NCI-H187 treated with DMSO at 0.1 percent for 48 hours (cell line): ENCODE data around the gene ADGRD2.

ENCODE experiments used
- DNase-seq: peaks from one replicate; lab custom pipeline; 2025; lab: John Stamatoyannopoulos, UW

The ADGRD2 gene

DNA sequence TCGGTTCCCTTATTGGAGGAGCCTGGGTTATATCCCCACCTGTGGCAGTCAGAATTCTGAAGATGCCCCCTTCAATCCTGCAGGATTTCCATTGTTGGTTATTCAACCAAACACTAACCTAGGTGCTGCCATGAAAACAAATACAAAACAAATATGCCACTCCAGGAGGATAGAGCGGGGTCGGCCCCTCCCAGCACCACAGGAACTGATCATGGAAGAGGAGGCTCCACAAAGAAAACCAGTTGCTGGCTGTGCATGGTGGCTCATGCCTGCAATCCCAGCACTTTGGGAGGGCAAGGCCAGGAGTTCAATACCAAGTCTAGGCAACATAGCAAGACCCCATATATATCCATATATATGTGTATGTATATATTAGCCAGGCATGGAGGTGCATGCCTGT lies 13.2 kb upstream of the ADGRD2 start:
- no peak for DNase-seq

DNA sequence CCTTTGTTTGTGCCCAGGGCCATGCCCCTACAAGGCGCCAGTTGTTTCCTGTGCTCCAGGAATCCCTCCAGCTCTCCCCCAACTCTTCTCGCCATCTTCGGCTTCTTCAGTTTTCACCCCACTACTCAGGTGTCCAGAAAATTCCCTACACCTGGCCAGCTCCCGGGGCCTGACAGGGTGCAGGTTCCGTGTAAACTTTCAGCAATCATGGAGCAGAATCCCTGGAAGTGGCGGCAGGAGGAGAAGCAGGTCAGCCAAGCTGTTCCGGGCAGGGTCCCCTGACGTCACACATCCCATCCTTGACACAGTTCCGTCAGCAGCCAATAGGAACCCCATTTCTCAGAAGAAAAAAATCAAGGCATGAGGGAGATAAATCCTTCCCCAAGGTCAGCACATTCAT lies 12.2 kb upstream of the ADGRD2 start:
- no peak for DNase-seq

DNA sequence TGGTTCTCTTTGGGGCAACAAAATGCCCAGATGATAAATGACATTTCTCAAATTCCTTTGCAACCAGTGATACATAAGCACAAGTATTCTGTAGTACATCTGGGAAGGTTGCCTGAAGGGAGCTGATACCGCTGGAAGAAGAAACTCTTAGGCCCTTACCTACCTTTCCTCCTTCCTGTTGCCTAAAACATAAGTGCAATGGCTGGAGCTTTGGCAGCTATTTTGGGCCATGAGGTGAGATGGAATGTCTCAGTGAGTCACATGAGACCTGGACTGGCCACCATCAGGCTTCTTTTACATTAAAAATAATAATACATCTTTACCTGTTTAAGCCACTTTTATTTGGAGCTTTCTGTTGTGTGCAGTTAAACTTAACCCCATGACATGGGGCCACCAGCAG lies 11.2 kb upstream of the ADGRD2 start:
- DNase-seq, result no peak

DNA sequence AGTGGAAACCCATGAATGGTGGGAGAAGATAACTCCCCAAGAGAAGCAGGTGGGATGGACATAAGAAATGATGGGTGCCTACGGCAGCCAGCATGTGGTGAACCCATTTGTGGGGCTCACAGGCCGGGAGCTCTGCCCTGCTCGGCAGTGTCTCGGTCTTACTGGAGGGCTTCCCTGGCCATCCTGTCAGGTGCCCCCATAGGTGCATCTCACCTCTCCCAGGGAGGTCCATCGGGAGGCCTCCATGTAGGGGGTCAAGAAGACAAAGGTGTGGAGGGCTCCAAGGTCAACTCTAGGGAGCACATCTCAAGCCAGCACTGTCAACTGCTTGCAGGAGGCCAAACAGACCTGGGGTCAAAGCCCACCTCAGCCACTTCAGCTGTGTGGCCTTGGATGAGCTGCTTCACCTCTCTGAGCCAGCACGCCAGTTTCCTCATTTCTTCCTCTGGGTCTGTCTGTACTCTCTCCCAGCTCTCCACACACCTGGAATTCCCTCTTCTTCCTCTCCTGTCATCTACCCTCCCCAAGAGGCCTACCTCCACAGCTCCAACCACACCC lies 10.5 kb upstream of the ADGRD2 start:
- no peak for DNase-seq

DNA sequence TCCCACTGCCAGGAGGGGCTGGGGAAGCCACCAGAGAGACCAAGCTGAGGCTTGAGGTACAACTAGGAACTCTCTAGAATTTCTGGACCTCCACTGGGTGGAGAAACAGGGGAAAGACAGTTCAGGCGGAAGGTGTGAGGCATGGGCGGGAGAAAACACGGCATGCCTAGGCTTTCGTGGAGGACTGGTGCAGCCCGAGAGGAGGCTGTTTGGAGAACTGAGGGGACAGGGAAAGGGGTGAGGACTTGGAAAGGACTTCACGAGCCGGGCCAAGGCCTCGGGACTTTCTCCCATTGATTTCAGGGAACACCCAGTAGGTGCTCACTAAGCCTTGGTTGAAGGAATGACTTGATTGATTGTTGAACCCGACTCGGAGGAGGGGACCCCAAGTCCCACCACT lies 9.5 kb upstream of the ADGRD2 start:
- DNase-seq, result no peak

DNA sequence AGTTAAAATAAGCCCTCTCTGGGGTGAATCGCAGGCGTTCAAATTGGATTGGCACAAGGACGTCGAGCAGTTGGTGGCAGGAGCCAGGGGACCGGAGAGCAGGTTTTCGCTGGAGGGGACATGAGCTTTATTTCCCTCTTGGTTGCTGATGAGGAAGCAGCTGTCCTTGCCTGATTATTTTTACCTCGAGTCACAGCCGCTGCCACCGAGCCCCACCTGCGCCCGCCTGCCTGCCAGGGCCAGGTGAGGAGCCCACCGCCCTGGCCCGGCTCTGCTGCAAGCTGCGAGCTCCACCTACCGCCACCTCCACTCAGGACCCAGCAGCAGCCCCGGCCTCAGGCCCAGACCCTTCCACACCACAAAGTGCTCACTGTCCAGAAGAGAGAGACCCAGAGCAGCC lies 9.0 kb upstream of the ADGRD2 start:
- no peak for DNase-seq

DNA sequence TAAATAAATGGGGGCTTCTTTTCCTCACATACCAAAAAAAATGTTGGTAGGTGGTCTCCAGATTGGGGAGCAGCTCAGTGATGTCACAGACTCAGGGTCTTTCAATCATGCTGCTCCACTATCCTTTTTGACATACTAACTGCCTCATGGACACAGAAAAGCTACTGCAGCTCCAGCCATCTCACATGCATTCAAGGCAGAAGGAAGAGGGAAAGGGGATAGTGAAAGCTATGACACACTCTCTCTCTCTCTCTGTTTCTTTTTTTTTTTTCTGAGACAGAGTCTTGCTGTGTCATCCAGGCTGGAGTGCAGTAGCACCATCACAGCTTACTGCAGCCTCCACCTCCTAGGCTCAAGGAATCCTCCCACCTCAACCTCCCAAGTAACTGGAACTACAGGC lies 7.9 kb upstream of the ADGRD2 start:
- no peak for DNase-seq

DNA sequence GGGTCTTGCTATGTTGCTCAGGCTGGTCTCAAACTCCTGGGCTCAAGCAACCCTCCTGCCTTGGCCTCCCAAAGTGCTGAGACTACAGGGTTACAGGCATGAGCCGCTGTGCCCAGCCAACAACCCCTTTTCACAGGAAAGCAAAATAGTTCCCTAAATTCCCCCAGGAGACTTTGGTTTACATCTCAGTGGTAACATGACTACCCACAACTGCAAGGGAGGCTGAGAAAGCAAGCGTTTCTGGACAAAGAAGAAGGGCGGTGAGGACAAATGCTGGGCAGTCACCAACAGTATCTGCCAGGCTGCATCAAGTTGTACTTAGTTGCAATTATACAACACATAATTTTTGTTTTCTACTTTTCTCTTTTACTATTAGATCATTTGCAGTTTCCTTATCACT lies 7.4 kb upstream of the ADGRD2 start:
- DNase-seq, result no peak

DNA sequence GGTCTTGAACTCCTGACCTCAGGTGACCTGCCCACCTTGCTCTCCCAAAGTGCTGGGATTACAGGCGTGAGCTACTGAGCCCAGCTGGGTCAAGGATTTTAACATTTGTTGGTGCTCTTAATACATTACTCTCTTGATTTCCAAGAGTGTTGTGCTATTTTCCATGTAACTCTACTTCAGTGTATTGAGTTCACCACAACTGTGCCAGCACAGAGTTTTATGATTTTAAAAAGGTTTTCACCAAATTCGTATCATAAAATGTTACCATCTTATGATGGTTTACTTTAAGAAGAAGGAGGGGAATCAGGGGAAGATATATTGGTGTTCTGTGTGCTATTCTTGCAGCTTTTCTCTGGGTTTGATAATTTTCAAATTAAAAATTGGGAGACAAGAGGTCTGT lies 6.6 kb upstream of the ADGRD2 start:
- DNase-seq, result no peak

DNA sequence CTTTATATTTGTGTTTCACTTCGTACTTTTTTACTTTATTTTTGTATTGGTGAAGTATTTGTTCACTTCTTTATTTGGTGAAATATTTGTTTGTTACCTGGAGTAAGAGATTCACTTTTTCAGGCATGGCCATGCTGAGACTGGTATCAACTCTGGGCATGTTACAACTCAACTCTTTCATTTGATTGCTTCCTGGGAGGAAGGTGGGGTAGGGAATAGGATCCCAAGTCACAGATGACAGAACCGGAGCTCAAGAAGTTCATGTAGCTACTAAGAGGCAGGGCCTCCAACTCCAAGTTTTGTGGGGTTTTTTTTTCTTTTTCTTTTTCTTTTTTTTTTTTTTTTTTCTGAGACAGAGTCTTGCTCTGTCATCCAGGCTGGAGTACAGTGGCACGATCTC lies 6.1 kb upstream of the ADGRD2 start:
- DNase-seq, result no peak

DNA sequence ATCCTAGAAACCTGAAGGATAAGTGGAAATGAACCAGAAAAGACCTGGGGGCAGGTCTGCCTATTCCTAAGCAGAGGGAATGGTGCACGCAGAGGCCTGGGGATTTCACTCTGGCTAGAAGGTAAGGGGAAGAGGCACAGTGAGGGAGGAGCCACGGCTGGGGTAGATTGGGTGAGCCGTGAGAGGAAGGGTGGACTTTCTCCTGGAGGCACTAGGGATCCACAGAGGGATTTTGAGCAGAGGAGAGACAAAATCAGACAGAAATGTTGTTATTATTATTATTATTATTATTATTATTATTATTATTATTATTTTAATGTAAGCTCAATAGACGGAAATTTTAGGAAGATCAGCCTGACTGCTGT lies 3.0 kb upstream of the ADGRD2 start:
- no peak for DNase-seq

DNA sequence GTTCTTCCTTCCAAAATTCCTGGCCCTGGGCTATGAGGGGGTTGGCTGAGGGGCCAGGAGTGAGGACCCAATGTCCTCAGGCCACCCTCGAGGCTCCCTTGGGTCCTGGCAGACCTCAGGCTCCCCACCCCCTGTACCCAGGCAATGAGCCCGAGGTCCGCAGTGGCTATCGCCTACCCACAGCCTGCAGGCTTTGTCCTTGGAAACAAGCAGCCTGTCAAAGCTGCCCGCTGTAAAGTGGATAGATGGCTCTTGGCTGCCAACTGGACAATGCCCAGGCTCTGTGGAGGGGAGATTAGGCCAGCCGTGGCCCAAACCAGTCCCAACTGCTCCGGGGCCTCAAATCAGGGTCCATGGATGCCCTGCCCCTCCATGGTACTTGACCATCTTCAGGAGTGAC lies 2.2 kb upstream of the ADGRD2 start:
- no peak for DNase-seq

DNA sequence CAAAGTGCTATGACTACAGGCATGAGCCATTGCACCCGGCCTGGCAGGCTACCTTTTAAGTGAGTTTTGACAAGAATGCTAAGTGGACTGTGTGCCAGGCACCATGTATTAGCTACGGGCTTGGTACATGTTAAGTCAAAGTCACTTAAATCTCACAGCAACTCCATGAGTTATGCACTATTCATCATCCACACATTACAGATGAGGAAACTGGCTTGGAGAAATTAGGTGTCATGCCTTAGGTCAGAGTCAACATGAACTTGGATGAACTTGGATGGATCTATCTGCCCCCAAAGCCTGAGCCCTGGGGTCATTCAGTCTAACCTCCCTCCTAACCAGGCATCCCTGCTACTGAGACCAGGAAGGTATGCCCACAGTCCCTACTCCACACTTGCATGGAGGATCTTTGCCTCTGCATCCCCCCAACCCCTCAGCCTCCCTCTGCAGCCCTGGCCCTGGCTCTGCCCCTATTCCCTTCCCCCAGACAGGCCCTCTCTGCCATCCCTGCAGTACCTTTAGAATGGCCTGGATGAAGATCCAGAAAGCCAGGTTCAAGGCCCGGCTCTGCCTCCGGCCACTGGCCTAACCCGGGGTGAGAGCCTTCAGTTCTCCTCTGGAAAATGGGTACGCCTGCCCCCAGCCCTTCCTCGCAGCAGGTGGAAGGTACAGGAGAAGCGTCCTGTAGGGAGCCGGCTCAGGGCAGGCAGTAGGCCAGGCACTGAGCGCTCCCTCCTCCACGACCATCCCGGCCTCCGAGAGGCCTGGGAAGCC lies 685 bp upstream of the ADGRD2 start:
- no peak for DNase-seq

DNA sequence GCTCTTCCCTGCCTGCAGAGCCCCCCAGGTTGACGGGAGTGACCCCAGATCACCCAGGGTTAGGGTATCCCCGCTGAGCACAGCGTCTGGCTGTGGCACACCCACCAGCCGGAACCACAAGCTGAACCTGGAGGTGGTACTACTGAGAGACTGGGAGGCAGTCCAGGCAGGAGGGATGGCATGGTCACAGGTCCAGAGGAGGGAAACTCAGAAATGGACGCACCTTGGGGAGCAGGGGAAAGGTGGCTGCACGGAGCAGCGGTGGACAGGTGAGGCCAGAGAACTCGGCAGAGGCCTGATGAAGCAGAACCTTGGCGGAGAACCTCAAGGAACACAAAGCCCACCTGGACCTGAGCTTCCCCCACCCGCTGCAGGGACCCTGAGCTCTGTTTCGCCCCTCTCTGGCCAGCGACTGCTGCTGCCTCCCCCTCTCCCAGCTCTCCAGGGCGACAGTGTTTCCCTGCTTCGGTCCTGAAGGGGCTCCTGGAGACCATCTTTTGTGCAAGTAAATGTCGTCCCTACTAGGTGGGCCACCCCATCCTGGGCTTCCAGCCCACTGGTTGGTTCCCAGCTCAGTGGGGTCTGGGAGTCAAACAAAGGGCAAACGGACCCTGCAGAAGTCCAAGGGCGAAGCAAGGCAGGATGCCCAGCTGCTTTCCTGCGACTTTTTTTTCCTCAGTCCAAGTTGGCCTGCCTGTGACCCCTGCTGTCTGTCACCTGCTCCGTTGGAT lies 845 bp downstream of the ADGRD2 start:
- no peak for DNase-seq

DNA sequence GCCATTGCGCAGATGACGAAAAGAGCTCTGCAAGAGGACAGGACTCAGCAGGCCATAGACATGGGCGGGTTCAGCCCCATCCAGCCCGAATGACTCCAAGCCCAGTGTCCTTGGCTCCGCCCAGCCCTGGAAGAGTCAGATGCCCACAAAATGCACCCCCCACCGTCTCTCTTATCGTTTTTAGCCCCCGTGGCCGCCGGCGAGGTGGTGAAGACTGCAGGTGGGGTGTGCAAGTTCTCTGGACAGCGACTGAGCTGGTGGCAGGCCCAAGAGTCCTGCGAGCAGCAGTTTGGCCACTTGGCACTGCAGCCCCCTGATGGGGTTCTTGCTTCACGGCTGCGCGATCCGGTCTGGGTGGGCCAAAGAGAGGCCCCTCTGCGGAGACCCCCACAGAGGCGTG lies 2.1 kb downstream of the ADGRD2 start:
- DNase-seq, result no peak

DNA sequence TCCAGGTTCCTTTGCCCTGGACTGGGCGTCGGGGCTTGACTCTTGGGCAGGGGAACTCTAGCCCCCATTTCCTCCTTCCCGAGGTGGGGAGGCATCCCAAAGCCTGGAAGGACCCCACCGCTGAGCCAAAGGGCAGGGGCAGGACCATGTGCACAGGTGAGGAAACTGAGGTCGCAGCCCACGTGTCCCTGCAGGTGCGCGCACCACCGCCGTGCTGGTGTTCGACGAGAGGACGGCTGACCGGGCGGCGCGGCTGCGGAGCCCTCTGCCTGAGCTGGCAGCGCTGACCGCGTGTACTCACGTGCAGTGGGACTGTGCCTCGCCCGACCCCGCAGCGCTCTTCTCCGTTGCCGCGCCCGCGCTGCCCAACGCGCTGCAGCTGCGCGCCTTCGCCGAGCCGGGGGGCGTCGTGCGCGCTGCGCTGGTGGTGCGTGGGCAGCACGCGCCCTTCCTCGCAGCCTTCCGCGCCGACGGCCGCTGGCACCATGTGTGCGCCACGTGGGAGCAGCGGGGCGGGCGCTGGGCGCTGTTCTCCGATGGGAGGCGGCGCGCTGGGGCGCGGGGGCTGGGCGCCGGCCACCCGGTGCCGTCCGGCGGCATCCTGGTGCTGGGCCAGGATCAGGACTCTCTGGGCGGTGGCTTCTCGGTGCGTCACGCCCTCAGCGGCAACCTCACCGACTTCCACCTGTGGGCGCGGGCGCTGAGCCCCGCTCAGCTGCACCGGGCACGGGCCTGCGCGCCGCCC lies 2.8 kb downstream of the ADGRD2 start:
- no peak for DNase-seq

DNA sequence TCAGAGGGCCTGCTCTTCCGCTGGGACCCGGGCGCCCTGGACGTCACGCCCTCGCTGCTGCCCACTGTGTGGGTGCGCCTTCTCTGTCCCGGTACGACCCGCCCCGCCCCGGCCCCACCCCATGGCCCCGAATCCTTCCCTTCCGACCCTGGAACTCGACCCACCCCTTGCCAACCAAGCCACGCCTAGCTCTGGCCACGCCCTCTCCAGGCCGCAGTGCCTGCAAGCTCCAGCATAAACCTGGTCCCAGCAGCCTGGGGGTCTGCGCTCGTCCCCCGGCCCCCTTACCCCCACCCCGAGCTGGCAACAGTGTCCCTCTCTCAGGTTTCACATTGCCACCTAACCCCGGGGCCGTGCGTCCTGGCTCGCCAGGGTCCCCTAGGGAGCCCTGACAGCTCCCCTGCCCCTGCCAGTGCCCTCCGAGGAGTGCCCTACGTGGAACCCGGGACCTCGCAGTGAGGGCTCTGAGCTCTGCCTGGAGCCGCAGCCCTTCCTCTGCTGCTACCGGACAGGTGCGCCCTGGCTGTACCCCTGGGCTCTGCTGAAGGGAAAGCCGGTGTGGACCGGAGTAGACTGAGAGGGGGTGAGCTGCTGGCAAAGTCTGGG lies 3.4 kb downstream of the ADGRD2 start:
- DNase-seq, result no peak

DNA sequence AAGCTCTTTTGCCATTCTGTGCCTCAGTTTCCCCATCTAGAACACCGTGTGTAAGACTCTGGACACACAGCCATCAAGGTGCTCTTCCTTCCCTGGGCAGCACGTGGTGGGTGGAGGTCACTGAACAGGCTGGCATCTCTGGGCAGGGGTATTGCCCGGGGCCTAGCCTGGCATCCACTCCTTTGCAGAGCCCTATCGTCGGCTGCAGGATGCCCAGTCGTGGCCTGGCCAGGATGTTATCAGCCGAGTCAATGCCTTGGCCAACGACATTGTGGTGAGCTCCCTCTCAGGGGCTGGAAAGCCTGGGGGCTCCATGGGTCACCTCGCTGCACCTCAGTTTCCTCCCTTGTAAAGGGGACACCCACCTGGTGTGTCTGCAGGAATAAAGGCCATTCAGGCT lies 4.0 kb downstream of the ADGRD2 start:
- DNase-seq, result no peak

DNA sequence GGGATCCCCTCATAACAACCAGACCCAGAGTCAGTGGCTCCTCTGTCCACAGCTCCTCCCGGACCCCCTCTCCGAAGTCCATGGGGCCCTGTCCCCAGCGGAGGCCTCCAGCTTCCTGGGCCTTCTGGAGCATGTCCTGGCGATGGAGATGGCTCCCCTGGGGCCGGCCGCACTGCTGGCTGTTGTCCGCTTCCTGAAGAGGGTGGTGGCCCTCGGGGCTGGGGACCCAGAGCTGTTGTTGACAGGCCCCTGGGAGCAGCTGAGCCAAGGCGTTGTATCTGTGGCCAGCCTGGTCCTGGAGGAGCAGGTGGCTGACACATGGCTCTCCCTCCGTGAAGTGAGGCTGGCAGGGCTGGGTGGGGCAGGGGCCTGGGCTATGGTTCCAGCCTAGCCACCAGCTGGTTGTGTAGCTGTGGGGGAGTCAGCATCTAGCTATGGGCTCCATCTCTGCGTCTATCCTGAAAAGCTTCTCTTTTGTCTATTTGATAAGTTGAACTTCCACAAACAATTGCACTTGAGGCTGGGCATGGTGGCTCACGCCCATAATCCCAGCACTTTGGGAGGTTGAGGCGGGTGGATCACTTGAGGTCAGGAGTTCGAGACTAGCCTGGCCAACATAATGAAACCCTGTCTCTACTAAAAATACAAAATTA lies 4.7 kb downstream of the ADGRD2 start:
- DNase-seq, result no peak

DNA sequence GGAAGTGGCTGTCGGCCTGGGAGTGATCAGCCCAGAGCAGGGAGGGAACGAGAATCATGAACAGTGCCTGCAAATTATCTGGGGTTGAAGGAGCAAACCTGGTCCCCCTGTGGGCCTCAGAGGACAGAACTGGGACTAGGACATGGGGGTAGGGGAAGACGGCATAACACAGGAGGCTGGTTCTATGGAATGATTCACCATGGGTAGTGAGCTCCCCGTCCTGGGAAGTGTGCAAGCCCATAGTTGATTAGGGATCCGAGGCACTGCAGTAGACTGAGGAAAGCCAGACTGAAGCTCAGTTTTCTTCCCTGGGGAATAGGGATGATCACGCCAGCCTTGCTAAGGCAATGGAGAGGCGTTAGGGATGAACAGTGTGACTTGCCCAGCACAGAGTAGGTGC lies 5.6 kb downstream of the ADGRD2 start:
- no peak for DNase-seq

DNA sequence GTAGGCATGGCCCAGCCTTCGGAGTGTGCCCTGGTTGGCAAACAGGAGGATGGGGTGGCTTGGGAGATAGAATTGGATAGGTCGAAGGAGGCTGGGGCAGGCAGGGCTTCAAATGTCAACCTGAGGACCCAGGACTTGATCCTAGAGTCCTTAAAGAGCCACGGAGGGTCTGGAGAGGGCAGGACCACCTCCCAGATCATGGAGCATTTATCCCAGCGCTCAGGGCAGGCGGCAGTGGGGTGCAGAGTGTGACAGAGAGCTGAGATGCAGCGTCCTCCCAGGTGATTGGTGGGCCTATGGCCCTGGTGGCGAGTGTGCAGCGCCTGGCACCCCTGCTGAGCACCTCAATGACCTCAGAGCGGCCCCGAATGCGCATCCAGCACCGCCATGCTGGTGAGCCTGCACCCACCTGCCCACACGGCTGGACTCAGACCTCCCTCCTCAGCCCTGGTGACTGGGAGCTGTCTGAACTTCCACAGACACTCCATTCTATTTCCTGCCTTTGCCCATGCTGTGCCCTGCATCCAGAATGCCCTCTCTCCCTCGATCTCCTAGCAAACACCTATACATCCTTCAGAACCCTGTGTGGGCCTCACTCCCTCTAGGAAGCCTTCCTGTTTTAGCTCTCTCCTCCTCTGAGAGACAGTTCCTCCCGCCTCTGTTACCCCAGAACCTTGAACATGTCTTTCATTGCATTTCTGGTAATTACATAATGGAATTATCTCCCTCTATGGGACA lies 6.3 kb downstream of the ADGRD2 start:
- DNase-seq, result no peak
